Measurements from ENCODE around the gene EIF4G3. TPM values are rescaled to one million over a fixed set of nuclear protein-coding genes. Genes with fewer than 3 reads are reported as not detected.
"Not testable (repeated sequence)": the region's sequence is repeated elsewhere in the genome, so short reads cannot be mapped to it uniquely, and the experiment has no call there.

Gene EIF4G3
- total and polyA plus RNA-seq, 2 of the 8 experiments (the other 6 are each of a cell fraction or from before 2014, with no cell fraction given): 47.5 to 66.6 TPM

DNA sequence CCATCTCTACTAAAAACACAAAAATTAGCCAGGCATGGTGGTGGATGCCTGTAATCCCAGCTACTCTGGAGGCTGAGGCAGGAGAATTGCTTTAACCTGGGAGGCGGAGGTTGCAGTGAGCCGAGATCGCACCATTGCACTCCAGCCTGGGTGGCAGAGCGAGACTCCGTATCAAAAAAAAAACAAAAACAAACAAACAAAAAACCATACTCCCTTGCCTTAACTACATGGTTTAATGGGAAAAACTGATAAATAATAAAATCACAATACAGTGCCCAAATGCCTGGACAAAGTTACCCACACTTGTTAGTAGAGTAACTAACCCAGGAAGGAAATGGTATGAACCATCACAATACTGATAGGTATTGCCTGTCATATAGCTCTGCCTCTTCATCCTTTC is 40.4 kb downstream of the EIF4G3 start:
- H3K18ac ChIP-seq (ENCODE audit: extremely low read depth, low read length); H3K56ac ChIP-seq (replicated peaks; ENCODE audit: insufficient read length, low read depth, low read length); H4K5ac ChIP-seq (ENCODE audit: insufficient read length, low read depth, low read length); H2BK20ac ChIP-seq (ENCODE audit: low read length); H2AFZ ChIP-seq (ENCODE audit: low read length); H3K27ac ChIP-seq (ENCODE audit: low read depth, low read length); H3K4me2 ChIP-seq (ENCODE audit: insufficient read depth in 1 of 2, low read depth in 2 of 2, low read length in 2 of 2); H3K23ac ChIP-seq (ENCODE audit: insufficient read length); H3K23me2 ChIP-seq (ENCODE audit: low read depth, low read length); H3K9ac ChIP-seq (replicated peaks in 1 of 4; ENCODE audit: extremely low read depth in 1 of 4, low read depth in 3 of 4, low read length in 3 of 4); DNase-seq (ENCODE audit: low read depth in 1 of 2, low spot score in 2 of 2); H2BK12ac ChIP-seq (ENCODE audit: low read depth, low read length); H3K4me3 ChIP-seq (ENCODE audit: extremely low read depth in 1 of 4, insufficient read depth in 2 of 4, low read depth in 3 of 4, low read length in 4 of 4); H2BK5ac ChIP-seq (ENCODE audit: low read depth, low read length); H2BK15ac ChIP-seq (ENCODE audit: low read length); H3K79me1 ChIP-seq (ENCODE audit: low read depth, low read length); POLR2A ChIA-PET (ENCODE audit: partially characterized antibody); FAIRE-seq; H4K20me1 ChIP-seq (replicated peaks in 1 of 2; ENCODE audit: control insufficient read depth in 1 of 2, insufficient read depth in 2 of 2, low read length in 2 of 2); H4K8ac ChIP-seq (ENCODE audit: extremely low read depth, insufficient read depth, low read length); H2BK120ac ChIP-seq (replicated peaks; ENCODE audit: low read depth, low read length); H4K91ac ChIP-seq (replicated peaks; ENCODE audit: insufficient read length, low read length); H3K14ac ChIP-seq (ENCODE audit: insufficient read length); H3K9me3 ChIP-seq (ENCODE audit: insufficient read depth in 2 of 2, low read depth in 1 of 2, low read length in 1 of 2); H3K36me3 ChIP-seq (ENCODE audit: control insufficient read depth in 2 of 4, insufficient read depth in 4 of 4, low read length in 3 of 4); H2AK5ac ChIP-seq (ENCODE audit: low read depth, low read length); H3K4ac ChIP-seq (replicated peaks; ENCODE audit: insufficient read length, low read depth, low read length); H3K4me1 ChIP-seq (replicated peaks in 1 of 4; ENCODE audit: control insufficient read depth in 3 of 4, insufficient read depth in 4 of 4, low read length in 3 of 4); H3K27me3 ChIP-seq (replicated peaks in 1 of 4; ENCODE audit: control insufficient read depth in 3 of 4, extremely low read depth in 1 of 4, insufficient read depth in 3 of 4, low read length in 3 of 4): not testable (repeated sequence)
- WGBS, 2 experiments (ENCODE audit: extremely low coverage in 1 of 2, insufficient coverage in 1 of 2, insufficient read length in 1 of 2, insufficient replicate concordance in 2 of 2, low coverage in 1 of 2, low lambda C conversion rate in 2 of 2, missing lambda C conversion rate in 1 of 2): 93% methylated on average over 5 of the region's 5 CpGs; no CpG with 5 or more reads in 1 of the 2 experiments
- CTCF ChIA-PET (ENCODE audit: partially characterized antibody): interaction anchor here (0.6 to 0.7 kb wide), 2 partner anchors 17 to 271 kb away, joined by 4 to 5 read pairs; no protein-coding TSS in a partner anchor
- peaks cover 3 to 56% of the 10 kb centered on the region in 2 experiments; a peak in 2 of 4 replicates for H3K79me2 ChIP-seq (ENCODE audit: control insufficient read depth in 1 of 2, insufficient read depth in 2 of 2, low read length in 2 of 2)
